GM23338 (cell line): ENCODE measurements around the gene KAT8.

ENCODE experiments used
- CREB1 ChIP-seq: fragments of 250-450 bp; sonication (Bioruptor Pico); IDR thresholded peaks from 2 replicates; pipeline ENCODE4 v1.5.0; 2020; ENCODE audit warnings: low read depth, mild to moderate bottlenecking, moderate library complexity
- EZH2 ChIP-seq: fragments of 200-600 bp; sonication (generic); IDR thresholded peaks from one replicate; pipeline ENCODE4 v1.8.0; 2017; ENCODE audit warnings: antibody characterized with exemption, mild to moderate bottlenecking, low read depth; ENCODE audit not compliant: unreplicated experiment
- EZH2phosphoT487 ChIP-seq: fragments of 200-600 bp; sonication (generic); IDR thresholded peaks from one replicate; pipeline ENCODE4 v1.8.1; 2018; ENCODE audit warnings: antibody characterized with exemption; ENCODE audit not compliant: unreplicated experiment
- JUNB ChIP-seq: IDR thresholded peaks from one replicate; pipeline ENCODE4 v1.6.1; 2016; ENCODE audit warnings: antibody characterized with exemption; ENCODE audit not compliant: unreplicated experiment
- NANOG ChIP-seq: IDR thresholded peaks from 2 replicates; pipeline ENCODE4 v1.6.1; 2016; ENCODE audit warnings: antibody characterized with exemption, borderline replicate concordance
- POLR2AphosphoS5 ChIP-seq: IDR thresholded peaks from 2 replicates; pipeline ENCODE4 v1.6.1; 2016; ENCODE audit warnings: antibody characterized with exemption, low read depth
- ZNF114 ChIP-seq: fragments of 250-450 bp; sonication (Bioruptor Pico); IDR thresholded peaks from 2 replicates; pipeline ENCODE4 v1.5.0; 2020; ENCODE audit warnings: mild to moderate bottlenecking, moderate library complexity
- TF ChIP-seq, protein P1 (sequence below), 2 experiments: fragments of 200-600 bp in 1 of 2; sonication (generic) in 1 of 2; conservative IDR thresholded peaks; 2 replicates each; pipeline versions ENCODE4 v1.5.1 to v1.6.1; 2016 to 2017; ENCODE audit warnings: antibody characterized with exemption in 2 of 2, low read depth in 2 of 2, mild to moderate bottlenecking in 2 of 2, moderate library complexity in 1 of 2
- TF ChIP-seq, protein P2 (sequence below): IDR thresholded peaks from one replicate; pipeline ENCODE4 v1.6.1; 2018; ENCODE audit warnings: antibody characterized with exemption; ENCODE audit not compliant: unreplicated experiment
- TF ChIP-seq, protein P3 (sequence below): fragments of 250-450 bp; sonication (Bioruptor Pico); IDR thresholded peaks from 2 replicates; pipeline ENCODE4 v1.5.0; 2020; ENCODE audit warnings: mild to moderate bottlenecking, moderate library complexity

DNA sequence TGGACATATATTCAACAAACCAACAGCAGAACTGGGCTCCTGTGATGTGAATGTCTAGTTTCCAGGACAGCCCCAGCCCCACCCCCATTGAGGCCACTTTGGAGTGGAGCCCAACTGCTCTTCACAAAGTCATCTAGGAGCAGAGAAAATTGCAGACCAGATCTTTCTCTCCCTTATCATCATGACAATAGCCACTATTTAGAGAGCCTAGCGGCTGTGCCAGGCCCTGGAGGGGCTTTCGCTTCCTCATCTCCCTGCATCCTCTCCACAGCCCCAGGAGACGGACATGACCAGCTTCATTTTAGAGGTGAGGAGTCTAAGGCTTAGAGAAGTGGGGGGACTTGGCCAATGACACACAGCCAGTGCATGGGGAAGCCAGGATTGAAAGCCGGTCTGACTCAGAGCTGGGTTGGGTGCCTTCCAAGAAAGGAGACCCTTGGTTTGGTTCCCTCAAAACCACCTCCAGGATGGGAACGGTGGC is 16.7 kb downstream of the KAT8 start:
- TF ChIP-seq, protein P1, sequence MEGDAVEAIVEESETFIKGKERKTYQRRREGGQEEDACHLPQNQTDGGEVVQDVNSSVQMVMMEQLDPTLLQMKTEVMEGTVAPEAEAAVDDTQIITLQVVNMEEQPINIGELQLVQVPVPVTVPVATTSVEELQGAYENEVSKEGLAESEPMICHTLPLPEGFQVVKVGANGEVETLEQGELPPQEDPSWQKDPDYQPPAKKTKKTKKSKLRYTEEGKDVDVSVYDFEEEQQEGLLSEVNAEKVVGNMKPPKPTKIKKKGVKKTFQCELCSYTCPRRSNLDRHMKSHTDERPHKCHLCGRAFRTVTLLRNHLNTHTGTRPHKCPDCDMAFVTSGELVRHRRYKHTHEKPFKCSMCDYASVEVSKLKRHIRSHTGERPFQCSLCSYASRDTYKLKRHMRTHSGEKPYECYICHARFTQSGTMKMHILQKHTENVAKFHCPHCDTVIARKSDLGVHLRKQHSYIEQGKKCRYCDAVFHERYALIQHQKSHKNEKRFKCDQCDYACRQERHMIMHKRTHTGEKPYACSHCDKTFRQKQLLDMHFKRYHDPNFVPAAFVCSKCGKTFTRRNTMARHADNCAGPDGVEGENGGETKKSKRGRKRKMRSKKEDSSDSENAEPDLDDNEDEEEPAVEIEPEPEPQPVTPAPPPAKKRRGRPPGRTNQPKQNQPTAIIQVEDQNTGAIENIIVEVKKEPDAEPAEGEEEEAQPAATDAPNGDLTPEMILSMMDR (conservative IDR thresholded peaks at IDR 0.05; ENCODE audit: low read depth in 2 of 2) = no peak
- TF ChIP-seq POLR2AphosphoS5 (peak; percentile 5; the same call in 1 of the 2 replicates), EZH2phosphoT487 (no peak), EZH2 (no peak), ZNF114 (CRISPR knock-in tag) (no peak), NANOG (no peak), CREB1 (no peak), JUNB (no peak)
- TF ChIP-seq, protein P2, sequence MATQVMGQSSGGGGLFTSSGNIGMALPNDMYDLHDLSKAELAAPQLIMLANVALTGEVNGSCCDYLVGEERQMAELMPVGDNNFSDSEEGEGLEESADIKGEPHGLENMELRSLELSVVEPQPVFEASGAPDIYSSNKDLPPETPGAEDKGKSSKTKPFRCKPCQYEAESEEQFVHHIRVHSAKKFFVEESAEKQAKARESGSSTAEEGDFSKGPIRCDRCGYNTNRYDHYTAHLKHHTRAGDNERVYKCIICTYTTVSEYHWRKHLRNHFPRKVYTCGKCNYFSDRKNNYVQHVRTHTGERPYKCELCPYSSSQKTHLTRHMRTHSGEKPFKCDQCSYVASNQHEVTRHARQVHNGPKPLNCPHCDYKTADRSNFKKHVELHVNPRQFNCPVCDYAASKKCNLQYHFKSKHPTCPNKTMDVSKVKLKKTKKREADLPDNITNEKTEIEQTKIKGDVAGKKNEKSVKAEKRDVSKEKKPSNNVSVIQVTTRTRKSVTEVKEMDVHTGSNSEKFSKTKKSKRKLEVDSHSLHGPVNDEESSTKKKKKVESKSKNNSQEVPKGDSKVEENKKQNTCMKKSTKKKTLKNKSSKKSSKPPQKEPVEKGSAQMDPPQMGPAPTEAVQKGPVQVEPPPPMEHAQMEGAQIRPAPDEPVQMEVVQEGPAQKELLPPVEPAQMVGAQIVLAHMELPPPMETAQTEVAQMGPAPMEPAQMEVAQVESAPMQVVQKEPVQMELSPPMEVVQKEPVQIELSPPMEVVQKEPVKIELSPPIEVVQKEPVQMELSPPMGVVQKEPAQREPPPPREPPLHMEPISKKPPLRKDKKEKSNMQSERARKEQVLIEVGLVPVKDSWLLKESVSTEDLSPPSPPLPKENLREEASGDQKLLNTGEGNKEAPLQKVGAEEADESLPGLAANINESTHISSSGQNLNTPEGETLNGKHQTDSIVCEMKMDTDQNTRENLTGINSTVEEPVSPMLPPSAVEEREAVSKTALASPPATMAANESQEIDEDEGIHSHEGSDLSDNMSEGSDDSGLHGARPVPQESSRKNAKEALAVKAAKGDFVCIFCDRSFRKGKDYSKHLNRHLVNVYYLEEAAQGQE = no peak
- TF ChIP-seq, protein P3, sequence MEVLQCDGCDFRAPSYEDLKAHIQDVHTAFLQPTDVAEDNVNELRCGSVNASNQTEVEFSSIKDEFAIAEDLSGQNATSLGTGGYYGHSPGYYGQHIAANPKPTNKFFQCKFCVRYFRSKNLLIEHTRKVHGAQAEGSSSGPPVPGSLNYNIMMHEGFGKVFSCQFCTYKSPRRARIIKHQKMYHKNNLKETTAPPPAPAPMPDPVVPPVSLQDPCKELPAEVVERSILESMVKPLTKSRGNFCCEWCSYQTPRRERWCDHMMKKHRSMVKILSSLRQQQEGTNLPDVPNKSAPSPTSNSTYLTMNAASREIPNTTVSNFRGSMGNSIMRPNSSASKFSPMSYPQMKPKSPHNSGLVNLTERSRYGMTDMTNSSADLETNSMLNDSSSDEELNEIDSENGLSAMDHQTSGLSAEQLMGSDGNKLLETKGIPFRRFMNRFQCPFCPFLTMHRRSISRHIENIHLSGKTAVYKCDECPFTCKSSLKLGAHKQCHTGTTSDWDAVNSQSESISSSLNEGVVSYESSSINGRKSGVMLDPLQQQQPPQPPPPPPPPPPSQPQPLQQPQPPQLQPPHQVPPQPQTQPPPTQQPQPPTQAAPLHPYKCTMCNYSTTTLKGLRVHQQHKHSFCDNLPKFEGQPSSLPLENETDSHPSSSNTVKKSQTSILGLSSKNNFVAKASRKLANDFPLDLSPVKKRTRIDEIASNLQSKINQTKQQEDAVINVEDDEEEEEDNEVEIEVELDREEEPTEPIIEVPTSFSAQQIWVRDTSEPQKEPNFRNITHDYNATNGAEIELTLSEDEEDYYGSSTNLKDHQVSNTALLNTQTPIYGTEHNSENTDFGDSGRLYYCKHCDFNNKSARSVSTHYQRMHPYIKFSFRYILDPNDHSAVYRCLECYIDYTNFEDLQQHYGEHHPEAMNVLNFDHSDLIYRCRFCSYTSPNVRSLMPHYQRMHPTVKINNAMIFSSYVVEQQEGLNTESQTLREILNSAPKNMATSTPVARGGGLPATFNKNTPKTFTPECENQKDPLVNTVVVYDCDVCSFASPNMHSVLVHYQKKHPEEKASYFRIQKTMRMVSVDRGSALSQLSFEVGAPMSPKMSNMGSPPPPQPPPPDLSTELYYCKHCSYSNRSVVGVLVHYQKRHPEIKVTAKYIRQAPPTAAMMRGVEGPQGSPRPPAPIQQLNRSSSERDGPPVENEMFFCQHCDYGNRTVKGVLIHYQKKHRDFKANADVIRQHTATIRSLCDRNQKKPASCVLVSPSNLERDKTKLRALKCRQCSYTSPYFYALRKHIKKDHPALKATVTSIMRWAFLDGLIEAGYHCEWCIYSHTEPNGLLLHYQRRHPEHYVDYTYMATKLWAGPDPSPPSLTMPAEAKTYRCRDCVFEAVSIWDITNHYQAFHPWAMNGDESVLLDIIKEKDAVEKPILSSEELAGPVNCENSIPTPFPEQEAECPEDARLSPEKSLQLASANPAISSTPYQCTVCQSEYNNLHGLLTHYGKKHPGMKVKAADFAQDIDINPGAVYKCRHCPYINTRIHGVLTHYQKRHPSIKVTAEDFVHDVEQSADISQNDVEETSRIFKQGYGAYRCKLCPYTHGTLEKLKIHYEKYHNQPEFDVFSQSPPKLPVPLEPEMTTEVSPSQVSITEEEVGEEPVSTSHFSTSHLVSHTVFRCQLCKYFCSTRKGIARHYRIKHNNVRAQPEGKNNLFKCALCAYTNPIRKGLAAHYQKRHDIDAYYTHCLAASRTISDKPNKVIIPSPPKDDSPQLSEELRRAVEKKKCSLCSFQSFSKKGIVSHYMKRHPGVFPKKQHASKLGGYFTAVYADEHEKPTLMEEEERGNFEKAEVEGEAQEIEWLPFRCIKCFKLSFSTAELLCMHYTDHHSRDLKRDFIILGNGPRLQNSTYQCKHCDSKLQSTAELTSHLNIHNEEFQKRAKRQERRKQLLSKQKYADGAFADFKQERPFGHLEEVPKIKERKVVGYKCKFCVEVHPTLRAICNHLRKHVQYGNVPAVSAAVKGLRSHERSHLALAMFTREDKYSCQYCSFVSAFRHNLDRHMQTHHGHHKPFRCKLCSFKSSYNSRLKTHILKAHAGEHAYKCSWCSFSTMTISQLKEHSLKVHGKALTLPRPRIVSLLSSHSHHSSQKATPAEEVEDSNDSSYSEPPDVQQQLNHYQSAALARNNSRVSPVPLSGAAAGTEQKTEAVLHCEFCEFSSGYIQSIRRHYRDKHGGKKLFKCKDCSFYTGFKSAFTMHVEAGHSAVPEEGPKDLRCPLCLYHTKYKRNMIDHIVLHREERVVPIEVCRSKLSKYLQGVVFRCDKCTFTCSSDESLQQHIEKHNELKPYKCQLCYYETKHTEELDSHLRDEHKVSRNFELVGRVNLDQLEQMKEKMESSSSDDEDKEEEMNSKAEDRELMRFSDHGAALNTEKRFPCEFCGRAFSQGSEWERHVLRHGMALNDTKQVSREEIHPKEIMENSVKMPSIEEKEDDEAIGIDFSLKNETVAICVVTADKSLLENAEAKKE = no peak
